GM12878 (cell line): ENCODE data around the gene TBC1D9B.

Source experiments
- EZH2 ChIP-seq: IDR thresholded peaks from 2 replicates; pipeline ENCODE4 v1.6.1; 2012; ENCODE audit warnings: low read depth, mild to moderate bottlenecking, control low read depth, inconsistent platforms, low read length, borderline replicate concordance; ENCODE audit not compliant: control insufficient read depth
- POLR2A ChIP-seq: IDR thresholded peaks from 2 replicates; pipeline ENCODE4 v1.6.1; 2011; ENCODE audit warnings: low read depth, mild to moderate bottlenecking, low read length
- YY1 ChIP-seq: IDR thresholded peaks from 2 replicates; pipeline ENCODE4 v1.6.1; 2011; ENCODE audit warnings: low read depth, mild to moderate bottlenecking, low read length

- TF ChIP-seq EZH2 (no peak), YY1 (no peak), POLR2A (no peak)
These were observed 17.8 kb downstream of the TBC1D9B start for GRCh38 chr5:179889885-179890284.
